HG02763 (cell line): ENCODE data around the gene CC2D2A.

Source experiments
- ATAC-seq: cut with Tn5 transposase; IDR thresholded peaks from one replicate; pipeline ENCODE4 v1.9.1; 2021; ENCODE audit warnings: mild to moderate bottlenecking, moderate library complexity; ENCODE audit not compliant: unreplicated experiment

The CC2D2A gene

DNA sequence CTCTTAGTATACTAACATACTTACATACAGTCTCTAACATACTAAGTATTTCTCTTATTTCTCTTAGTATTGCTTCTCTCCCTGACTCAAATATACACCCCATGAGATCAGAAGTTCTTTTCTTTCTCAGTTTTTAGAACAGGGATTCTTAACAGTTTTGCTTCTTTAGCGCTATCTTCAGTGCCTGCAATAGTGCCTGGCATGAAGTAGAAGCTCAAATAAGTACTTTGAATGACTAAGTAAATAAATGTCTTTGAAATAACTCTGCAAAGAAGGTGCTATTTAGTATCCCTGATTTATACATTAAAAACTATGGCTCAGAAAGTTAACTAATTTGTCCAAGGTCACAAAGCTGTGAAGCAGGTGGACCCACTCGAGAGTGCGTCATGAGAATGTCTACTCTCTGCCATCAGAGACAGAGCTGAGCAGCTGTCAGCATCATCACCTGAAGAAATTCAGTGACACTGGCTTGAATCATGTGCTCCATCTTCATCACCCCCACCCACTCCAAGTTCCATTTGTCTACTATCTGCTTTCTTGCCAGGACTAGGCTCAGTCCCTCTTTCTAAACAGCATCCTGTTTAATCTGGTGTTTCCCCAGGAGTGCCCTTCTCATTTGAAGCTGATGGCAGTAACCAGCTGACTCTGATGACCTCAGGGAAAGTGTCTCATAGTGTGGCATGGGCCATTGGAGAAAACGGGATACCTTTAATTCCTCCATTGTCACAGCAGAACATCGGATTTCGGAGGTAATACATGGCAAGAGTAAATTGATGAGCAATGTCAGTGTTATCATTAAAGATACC is 83.1 kb downstream of the CC2D2A start:
- no peak for ATAC-seq

DNA sequence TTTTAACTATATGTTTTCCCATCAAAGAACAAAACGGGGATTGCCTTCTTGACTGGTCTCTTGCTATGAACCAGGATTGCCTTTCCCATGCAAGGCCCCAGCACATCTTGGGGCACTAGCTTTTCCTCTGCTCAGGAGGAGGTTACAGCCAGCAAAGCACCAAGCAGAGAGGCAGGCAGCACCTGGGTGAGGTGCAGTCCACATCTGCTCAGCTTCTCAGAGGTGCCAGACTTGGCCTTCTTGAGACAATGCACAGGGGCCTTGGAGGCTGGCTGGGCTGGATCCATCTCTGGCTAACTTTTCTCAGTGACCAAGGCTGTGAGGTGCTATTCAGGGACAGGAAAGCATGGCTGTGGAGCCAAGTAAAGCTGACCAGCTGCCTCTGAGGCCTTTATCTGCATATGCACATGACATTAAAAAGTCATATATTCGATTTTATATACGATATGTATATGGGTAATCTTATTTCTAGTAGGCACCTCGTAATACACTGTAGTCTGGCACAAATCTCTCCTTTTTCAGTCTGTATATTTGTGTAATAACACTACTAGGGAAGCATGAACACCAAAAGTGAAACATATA is 86.9 kb downstream of the CC2D2A start:
- no peak for ATAC-seq

DNA sequence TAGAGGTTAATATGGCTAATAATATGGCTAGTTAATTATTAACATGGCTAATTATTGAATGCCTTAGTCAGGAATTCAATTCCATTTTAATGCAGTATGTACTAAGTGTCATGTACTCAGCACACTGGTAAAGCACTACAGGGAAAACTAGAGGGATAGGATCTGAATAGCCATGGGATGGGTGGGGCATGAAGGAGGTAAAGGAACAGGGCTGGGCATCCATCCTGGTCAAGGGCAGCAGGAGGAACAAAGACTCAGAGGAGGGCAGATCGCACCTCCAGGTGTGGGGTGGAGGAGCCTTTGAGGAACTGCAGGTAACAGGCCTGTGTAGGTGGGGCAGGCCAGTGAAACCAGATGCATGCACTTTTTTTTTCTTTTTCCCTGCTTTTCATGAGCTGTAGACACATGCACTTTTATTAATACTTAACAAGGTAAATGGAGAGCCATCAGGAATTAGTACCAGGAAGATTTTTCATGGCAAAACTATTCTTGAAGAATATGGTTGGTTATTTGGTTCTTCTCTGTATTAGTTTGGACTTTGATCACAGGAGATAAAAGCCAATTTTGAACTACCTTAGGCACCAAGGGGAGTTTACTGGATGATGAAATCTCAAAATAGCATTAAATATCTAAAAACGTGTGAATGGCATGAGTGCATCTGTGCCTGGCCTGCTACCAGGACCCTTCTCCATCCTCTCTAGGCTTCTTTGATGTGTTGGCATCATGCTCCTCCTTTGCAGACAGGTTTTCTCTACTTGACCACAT is 88.3 kb downstream of the CC2D2A start:
- ATAC-seq, result no peak

DNA sequence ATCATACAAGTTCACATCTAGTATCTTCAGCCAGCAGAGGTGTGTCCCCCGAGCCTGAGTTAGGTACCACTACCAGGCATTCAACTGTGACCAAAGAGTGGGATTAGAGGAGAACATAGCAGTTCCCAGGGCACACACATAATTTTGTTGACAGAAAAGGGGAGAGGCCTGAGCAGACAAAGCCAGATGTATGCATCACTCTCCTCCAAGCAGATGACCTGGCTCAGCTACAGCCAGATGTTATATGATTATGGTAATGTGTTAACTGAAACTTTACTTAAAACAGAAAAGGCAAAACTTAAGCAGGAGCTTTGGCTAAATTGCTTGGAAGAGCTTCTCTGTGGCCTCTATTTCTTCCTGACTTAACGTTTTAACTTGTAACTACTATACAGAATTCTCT is 88.9 kb downstream of the CC2D2A start:
- ATAC-seq, result no peak

DNA sequence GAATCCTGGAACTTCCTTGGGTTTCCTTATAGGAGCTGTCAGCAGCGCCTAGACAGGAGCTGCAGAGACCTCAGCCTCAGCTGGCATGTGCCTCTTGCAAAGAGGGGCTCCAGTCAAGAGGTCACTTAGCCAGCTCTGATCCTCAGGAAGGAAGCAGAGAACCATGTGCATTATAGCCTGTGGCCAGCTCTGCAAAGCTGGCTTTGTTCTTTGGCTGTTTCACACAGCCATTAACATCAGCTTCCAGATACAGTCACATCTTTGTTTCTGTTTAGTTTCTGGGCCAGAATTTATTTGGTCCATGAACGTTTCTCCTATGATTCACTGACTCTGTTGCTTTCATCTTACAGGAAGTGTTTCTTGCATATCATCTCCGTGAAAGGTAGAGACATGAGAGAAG is 92.4 kb downstream of the CC2D2A start:
- no peak for ATAC-seq

DNA sequence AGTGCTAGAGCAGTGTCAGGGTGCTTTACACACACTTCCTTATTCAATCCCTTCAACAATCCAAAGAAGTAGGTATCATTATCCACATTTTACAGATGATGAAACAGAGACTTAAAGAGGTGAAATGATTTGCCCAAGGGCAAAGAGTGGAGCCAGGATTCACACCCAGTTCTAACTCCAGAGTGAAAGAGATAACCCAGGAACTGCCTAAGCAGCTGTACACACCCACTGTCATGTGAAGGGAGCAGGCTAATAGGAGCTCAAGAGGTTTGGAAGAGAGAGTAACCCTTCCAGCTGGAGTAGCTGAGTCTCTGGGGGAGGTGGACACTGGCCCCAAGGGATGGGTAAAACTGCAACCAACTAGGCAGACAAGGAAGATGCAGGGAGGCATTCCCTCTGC is 92.9 kb downstream of the CC2D2A start:
- no peak for ATAC-seq

DNA sequence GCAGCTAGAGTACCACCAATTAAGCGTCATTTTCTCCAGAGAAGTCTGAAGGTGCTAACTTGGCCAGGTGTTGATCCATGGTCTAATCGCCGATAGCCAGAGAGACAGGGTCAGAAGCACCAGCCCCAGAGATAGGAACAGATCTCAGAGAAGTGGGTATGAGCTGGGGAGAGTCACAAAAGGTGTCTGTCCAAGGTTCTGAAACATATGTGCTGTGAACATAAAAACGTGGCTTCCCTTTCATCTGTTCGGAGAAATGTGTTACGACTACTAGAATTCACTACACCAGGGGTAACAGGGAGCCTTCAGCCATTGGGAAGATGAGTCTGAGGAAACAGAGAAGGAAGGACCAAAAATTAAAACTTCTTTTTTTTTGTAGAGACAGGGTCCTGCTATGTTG is 94.2 kb downstream of the CC2D2A start:
- ATAC-seq, result no peak

DNA sequence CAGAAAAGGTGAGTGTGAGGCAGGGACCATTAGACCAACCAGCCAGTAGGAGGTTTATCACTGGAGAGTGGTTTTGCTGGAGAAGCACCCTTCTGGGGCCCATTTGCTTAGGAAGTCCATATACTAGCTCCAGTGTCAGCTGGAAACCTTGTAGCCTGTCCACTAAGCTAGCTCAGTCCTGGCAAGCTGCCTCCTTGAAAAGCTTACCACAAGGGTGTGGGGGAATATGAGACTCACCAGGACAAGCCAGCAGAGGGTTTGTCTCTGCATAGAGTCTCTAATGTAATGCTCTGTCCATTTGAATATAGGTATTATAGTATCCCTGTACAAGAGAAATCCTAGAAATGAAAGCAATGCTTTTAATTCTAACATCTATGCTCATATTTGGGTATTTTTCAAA is 99.1 kb downstream of the CC2D2A start:
- ATAC-seq, result no peak

DNA sequence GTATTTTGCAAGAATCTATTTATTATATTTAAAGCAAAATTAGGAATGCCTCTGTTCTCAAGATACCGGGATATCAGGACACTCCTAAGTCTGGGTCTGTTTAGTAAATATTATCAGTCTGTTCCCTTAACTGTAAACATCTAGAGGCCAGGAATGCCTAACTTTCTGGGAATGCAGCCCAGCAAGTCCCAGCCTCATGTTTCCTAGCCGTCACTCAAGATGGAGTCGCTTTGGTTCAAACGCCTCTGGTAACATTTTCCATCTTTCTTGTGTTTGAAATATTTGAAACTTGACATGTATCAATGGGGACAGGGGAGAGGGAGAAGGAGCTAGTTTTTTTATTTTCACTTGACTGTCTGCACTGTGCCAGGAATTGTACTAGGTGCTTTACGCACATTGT is 100.1 kb downstream of the CC2D2A start:
- no peak for ATAC-seq

DNA sequence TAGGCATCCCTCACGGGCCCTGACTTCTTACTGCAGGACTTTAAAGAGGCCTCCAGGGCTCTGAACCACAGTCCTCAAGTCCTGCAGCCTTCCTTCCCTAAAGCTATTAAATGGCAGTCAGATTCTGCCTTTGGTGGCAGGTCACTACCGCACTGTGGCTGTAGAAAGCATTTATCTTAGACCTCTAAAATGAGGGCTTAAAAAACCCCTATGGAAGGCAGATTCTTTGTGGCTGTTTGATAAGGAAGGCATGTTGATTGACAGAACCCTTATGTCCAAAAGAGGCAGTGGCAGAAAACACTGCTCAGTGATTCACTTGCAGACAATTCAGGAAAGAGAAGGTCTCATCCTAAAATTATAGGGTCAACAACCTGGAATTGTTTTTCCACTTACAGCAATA is 106.3 kb downstream of the CC2D2A start:
- no peak for ATAC-seq

DNA sequence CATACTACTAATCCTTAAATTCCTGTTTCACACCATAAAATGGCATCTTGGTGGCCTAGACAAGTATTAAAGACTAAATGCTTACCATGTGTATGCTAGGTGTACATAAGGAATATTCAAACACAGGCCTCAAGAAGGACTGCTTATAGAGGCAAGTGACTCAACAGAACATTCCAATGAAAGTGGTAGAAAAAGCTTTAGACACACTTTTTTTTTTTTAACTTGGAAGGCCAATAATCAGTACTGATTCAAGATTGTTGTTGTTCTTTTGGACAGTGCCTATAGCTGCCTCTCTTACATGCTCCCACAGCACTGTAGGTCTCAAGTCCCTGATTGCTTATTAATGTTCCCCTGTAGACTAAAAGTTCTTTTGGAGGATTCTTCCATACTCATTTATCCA is 107.8 kb downstream of the CC2D2A start:
- ATAC-seq, result no peak

DNA sequence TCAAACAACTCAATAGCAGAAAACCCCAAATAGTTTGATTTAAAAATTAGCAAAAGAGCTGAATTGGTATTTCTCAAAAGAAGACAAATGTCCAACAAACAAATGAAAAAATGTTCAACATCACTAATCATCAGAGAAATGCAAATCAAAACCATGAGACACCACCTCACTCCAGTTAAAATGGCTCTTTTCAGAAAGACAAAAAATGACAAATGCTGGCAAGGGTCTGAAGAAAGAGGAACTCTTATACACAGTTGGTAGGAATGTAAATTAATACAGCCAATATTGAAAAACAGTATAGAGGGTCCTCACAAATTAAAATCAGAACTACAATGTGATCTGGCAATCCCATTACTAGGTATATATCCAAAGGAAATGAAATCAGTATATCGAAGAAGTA is 115.1 kb downstream of the CC2D2A start:
- no peak for ATAC-seq

DNA sequence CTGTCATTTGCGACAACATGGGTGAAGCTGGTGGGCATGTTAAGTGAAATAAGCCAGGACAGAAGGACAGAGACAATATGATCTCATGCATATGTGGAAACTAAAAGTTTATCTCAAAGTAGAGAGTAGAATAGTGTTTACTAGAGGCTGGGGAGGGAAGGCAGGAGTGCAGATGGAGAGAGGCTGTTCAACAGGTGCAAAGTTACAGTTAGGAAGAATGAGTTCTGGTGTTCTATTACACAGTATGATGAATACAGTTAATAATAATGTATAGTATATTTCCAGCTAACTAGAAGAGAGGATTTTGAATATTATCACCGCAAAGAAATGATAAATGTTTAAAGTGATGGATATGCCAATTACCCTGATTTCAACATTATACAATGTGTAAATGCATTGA is 115.6 kb downstream of the CC2D2A start:
- ATAC-seq, result no peak

DNA sequence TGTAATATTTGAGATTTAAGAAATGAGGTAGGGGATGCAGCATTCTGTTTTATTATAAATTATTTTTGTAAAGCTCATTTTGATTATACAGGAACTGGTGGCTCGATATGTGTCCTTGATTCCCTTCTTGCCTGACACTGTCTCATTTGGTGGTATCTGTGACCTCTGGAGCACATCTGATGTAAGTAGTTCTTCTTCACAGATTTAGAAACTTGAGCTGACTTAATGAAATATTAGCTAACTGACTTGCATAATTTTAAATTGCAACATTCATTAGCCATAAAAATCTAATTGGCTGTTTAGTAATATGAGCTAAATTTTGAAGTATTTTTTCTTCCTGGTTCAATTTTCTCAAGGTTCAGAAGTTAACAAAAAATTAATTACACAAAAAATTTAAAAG is 116.4 kb downstream of the CC2D2A start:
- no peak for ATAC-seq

DNA sequence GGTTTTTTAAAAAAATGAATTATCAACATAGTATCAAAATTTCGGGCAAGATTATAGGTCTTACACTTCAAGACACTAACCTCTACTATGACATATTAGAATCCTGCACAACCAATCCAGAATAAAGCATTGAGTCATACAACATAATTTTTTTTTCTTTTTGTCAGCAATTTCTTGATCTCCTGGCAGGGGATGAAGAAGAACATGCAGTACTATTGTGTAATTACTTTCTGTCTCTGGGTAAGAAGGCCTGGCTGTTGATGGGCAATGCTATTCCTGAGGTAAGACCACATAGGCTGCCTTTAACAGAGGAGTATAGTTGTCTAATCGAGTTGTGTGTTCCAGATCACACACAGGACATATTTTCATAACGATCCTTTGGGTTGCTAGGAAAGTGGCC is 118.0 kb downstream of the CC2D2A start:
- no peak for ATAC-seq

DNA sequence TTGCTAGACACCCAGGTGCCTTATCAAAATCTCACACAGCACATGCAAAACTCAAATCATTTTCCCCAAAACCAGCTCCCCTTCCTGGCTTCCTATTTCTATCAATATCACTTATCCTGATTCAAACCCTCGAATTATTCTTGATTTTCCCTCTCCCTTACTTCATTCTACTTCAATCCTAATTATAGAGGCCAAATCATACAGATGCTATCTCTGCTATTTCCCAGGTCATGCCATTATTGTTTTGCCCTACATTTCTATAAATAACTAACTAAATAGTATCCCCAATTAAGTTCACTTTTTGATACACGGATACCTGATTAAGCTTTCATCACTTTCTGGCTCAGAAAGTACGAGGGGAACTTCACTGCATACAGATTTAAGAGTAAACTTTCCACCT is 123.1 kb downstream of the CC2D2A start:
- ATAC-seq, result no peak

DNA sequence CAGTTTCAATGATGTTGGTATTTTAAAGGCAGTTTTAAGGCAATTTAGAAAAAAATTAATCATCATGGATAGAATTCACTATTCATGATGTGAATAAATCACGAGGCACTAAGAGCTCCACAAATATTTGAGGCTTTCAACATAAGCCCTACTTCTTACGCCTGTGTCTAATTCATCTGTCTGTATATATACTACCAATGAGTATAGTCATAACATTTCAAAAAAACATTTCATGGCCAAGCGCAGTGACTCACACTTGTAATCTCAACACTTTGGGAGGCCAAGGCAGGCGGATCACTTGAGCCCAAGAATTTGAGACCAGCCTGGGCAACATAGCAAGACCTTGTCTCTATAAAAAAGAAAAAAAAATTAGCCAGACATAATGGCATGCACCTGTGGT is 129.0 kb downstream of the CC2D2A start:
- ATAC-seq, result no peak

DNA sequence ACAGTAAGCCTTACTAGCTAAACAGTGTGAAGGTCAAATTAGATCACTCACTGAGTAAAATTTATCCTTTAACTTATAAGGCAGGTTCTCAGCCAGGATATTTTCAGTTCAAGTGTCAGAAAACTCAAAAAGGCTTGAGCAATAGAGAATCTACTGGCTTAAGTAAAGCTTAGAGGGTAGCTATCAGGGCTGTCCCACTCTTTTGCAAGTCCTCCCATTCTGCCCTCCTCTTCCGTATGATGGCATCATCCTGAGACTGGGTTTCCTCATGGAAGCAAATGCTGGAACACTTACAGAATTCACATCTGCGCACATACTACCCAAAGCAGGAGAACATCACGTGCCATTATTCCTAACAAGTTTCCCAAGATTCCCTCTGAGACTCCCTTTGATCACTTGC is 130.5 kb downstream of the CC2D2A start:
- no peak for ATAC-seq

DNA sequence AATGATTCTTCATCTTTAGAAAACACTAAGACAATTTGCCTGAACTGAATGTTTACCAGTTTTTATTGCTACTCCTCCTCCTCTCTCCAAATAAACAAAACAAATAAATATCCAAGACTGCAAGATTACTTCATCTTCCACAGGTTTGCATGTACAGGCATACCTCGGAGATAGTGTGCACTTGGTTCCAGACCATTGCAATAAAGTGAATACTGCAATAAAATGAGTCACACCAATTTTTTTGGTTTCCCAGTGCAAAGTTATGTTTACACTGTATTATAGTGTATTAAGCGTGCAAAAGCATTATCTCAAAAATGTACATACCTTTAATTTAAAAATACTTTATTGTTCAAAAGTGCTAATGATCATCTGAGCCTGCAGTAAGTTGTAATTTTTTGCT is 132.2 kb downstream of the CC2D2A start:
- no peak for ATAC-seq

DNA sequence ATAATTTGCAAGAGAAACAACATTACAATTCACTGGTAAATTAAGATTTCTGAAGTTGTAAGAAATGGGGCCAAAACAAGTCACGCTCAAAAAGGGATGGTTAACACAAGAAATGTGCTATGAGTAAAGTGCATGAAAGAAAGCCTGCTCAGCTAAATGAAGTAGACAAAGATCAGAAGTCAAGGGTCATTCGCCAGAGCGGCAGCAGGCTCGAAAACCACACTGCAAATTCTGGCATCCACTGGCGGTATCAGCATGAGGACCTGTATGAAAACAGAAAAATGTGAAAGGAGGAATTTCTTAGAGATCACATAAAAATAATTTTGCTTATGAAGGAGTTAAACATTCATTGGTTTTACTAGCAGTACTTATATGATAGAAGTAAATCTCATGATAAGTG is 135.9 kb downstream of the CC2D2A start:
- no peak for ATAC-seq

DNA sequence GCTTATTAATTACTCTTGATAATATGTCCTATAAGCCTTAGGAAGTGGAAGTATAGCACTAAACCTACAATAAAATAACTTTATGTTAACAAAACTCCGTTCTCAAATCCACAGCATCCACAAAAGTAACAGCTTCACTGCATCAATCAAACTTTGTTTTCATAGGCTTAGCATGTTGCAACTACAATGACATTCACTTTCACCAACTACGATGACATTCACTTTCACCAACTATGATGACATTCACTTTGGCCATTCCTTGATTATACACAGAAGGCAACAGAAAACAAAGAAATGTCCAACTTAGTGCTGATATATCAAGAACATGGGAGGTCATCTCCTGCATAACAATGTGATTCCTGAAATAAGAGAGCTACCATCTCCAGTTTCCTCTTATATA is 141.2 kb downstream of the CC2D2A start:
- no peak for ATAC-seq

DNA sequence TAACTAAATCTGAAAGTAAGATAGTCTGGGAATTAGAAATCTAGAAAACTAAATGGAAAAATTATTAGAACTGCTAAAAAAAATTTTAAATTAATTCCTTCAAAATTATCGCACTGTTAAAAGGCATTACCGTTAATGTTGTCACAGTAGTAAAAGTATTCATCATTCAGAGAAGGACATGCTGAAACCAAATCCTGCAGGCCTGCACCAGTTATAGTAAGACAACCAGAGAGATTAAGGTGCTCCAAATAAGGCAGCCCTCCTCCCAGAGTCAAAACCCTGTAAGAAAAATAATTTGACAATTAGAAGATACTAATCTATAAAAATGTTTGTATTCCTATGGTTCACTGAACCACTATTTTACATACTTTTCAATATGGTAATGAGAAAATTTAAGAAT is 142.5 kb downstream of the CC2D2A start:
- no peak for ATAC-seq
